D721Med (cell line): ENCODE measurements around the gene SPSB4.

Experiments used
- DNase-seq: peaks from one replicate; pipeline ENCODE4 v3.0.0; 2011; ENCODE audit warnings: low spot score; ENCODE audit not compliant: insufficient read length
- FAIRE-seq: peaks from 2 replicates; lab custom pipeline; 2011; peaks lifted over from hg19 to GRCh38; lab: Jason Lieb, UNC
- CTCF ChIP-seq: IDR thresholded peaks from 2 replicates; pipeline ENCODE4 v1.5.1; 2012; ENCODE audit warnings: mild to moderate bottlenecking, control low read depth; ENCODE audit not compliant: insufficient read depth; ENCODE audit errors: missing control alignments

SPSB4 gene

GRCh38 chr3:141060327-141060726 is 9.2 kb downstream of the SPSB4 start:
- no peak for TF ChIP-seq CTCF
- FAIRE-seq (no peak), DNase-seq (no peak)

- FAIRE-seq (no peak), DNase-seq (no peak)
- no peak for TF ChIP-seq CTCF
These were observed 12.7 kb downstream of the SPSB4 start for GRCh38 chr3:141063831-141064230.

DNA sequence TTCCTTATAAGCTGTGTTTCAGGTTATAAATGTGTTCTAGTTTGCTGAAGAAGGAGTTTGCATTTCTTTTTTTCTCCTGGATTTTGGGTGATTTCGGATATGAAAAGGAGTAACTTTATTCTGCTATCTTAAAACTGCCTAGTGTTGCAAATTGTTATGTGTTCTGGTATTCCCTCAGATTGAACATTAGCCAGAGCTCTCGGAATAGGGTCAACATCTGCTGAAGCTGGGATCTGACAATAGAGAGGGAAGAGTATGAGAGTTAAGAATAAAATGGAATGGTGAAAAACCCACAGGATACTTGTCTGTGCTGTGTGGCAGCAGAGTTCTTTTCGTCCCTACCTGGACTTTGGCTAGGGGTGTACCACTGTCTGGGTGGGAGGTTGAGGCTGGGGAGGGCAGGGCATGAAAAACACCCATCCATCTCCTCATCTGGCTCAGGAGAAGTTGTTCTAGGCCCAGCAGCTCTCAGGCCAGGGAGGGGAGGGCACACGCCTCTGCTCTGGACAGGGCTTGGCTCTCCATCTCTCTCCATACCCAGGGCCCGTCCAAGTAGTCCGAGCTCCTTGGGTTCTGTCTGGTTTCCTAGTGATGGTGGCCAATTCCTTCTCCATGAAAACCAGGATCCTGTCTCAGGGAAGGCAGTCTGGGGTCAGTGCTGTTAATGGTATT is 13.2 kb downstream of the SPSB4 start:
- no peak for TF ChIP-seq CTCF
- FAIRE-seq: no peak
- no peak for DNase-seq

- FAIRE-seq: no peak
- TF ChIP-seq CTCF: no peak
- DNase-seq: no peak
These were observed 14.1 kb downstream of the SPSB4 start for GRCh38 chr3:141065258-141065657.

DNA sequence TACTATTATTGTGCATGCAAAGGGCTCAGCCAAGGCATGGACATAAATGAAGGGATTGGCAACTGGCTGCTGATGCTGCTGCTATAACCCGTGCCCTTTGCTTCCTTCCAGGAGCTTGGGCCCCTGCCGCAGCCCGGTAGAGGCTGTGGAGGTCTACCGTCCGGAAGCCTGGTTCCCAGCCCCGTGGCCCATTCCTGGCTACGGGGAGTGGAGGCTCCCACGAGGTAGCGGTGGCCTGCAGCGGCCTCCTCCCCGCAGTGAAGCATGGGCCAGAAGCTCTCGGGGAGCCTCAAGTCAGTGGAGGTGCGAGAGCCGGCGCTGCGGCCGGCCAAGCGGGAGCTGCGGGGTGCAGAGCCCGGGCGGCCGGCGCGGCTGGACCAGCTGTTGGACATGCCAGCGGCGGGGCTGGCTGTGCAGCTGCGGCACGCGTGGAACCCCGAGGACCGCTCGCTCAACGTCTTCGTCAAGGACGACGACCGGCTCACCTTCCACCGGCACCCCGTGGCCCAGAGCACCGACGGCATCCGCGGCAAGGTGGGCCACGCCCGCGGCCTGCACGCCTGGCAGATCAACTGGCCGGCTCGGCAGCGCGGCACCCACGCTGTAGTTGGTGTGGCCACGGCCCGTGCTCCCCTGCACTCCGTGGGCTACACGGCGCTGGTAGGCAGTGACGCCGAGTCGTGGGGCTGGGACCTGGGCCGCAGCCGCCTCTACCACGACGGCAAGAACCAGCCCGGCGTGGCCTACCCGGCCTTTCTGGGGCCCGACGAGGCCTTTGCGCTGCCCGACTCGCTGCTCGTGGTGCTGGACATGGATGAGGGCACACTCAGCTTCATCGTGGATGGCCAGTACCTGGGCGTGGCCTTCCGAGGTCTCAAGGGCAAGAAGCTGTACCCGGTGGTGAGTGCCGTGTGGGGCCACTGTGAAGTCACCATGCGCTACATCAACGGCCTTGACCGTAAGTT is 15.0 kb downstream of the SPSB4 start:
- TF ChIP-seq CTCF: no peak
- DNase-seq (no peak), FAIRE-seq (no peak)

- DNase-seq (no peak), FAIRE-seq (no peak)
- TF ChIP-seq CTCF: no peak
These were observed 16.2 kb downstream of the SPSB4 start for GRCh38 chr3:141067206-141067974.
